HepG2 (cell line): ENCODE measurements around the gene TRIM3. TPM values are rescaled to one million over a fixed set of nuclear protein-coding genes. Genes with fewer than 3 reads are reported as not detected.
A peak's percentile ranks its signal among the peaks of the same experiment; 100 is the strongest.

Source experiments
- E2F5 ChIP-seq: sonication (generic); formaldehyde crosslinking; conservative IDR thresholded peaks from 2 replicates; pipeline ENCODE4 v1.4.0; 2020; ENCODE audit warnings: missing genetic modification reagents
- FLYWCH1 ChIP-seq: sonication (generic); formaldehyde crosslinking; IDR thresholded peaks from 2 replicates; pipeline ENCODE4 v1.8.1; 2023; ENCODE audit warnings: mild to moderate bottlenecking, missing genetic modification reagents
- FUBP1 ChIP-seq: sonication (generic); formaldehyde crosslinking; IDR thresholded peaks from 2 replicates; pipeline ENCODE4 v1.5.1; 2020; ENCODE audit warnings: missing genetic modification reagents, mild to moderate bottlenecking, borderline replicate concordance
- GATAD1 ChIP-seq: IDR thresholded peaks from 2 replicates; pipeline ENCODE4 v1.6.1; 2016; ENCODE audit warnings: missing genetic modification reagents, missing compliant biosample characterization
- KDM4B ChIP-seq: sonication (generic); formaldehyde crosslinking; IDR thresholded peaks from 2 replicates; pipeline ENCODE4 v1.4.0; 2020; ENCODE audit warnings: missing genetic modification reagents
- NCOA2 ChIP-seq: sonication (generic); formaldehyde crosslinking; IDR thresholded peaks from 2 replicates; pipeline ENCODE4 v1.8.0; 2022; ENCODE audit warnings: inconsistent platforms
- POLR2AphosphoS2 ChIP-seq: IDR thresholded peaks from 2 replicates; pipeline ENCODE4 v1.6.1; 2011; ENCODE audit warnings: low read depth, low read length, improper control_type of control experiment
- SP2 ChIP-seq: sonication (generic); formaldehyde crosslinking; IDR thresholded peaks from 2 replicates; pipeline ENCODE4 v1.5.1; 2020; ENCODE audit warnings: mild to moderate bottlenecking, missing genetic modification reagents
- SRSF9 ChIP-seq: fragments of 200-400 bp; formaldehyde crosslinking; IDR thresholded peaks from 2 replicates; pipeline ENCODE4 v1.6.1; 2018; ENCODE audit warnings: borderline replicate concordance, mild to moderate bottlenecking, low read depth, low read length; ENCODE audit not compliant: insufficient read depth, poor library complexity, severe bottlenecking
- STAT5B ChIP-seq: sonication (generic); formaldehyde crosslinking; IDR thresholded peaks from 2 replicates; pipeline ENCODE4 v1.4.0; 2020; ENCODE audit warnings: missing genetic modification reagents
- THYN1 ChIP-seq: sonication (generic); formaldehyde crosslinking; IDR thresholded peaks from 2 replicates; pipeline ENCODE4 v1.8.1; 2023; ENCODE audit warnings: low read depth, mild to moderate bottlenecking, moderate library complexity, missing genetic modification reagents, borderline replicate concordance
- ZNF264 ChIP-seq: sonication (generic); formaldehyde crosslinking; IDR thresholded peaks from 2 replicates; pipeline ENCODE4 v1.4.0; 2020; ENCODE audit warnings: missing genetic modification reagents
- ZNF44 ChIP-seq: sonication (generic); formaldehyde crosslinking; IDR thresholded peaks from 2 replicates; pipeline ENCODE4 v1.5.1; 2020; ENCODE audit warnings: mild to moderate bottlenecking, missing genetic modification reagents
- ZNF569 ChIP-seq: sonication (generic); formaldehyde crosslinking; IDR thresholded peaks from 2 replicates; pipeline ENCODE4 v1.5.0; 2020; ENCODE audit warnings: mild to moderate bottlenecking, missing genetic modification reagents, moderate library complexity, borderline replicate concordance
- polyA plus RNA-seq, 8 experiments: library from polyadenylated mRNA; depleted of rRNA in 3 of 8; stranded (reverse) in 7 of 8; unstranded in 1 of 8; fragments of >200 nt; fragmentation: Illumina TruSeq in 4 of 8; extraction: Trizol in 4 of 8; gene quantifications; 2 replicates each; pipeline versions ENCODE4 v1.2.1 to v1.2.3, GENCODE V29; 2011 to 2016; ENCODE audit warnings: low read depth in 4 of 8, missing spikeins in 1 of 8, mixed read lengths in 1 of 8; ENCODE audit not compliant: insufficient read depth in 1 of 8
- total RNA-seq, 5 experiments: library from RNA; depleted of rRNA; stranded (reverse); fragments of >200 nt; fragmentation: Illumina TruSeq; extraction: Trizol; gene quantifications; 2 replicates each; pipeline ENCODE4 v1.2.3, GENCODE V29; 2016; ENCODE audit warnings: low read depth in 1 of 5
- TF ChIP-seq, protein P1 (sequence below), 2 experiments: fragments of 450-650 bp in 1 of 2; sonication (generic) in 1 of 2; formaldehyde crosslinking; IDR thresholded peaks; 2 replicates each; pipeline versions ENCODE4 v1.5.0 to v1.8.0; 2020 to 2022; ENCODE audit warnings: mild to moderate bottlenecking in 1 of 2, missing genetic modification reagents in 1 of 2
- TF ChIP-seq, protein P2 (sequence below): sonication (generic); formaldehyde crosslinking; IDR thresholded peaks from 2 replicates; pipeline ENCODE4 v1.4.0; 2020; ENCODE audit warnings: missing genetic modification reagents
- TF ChIP-seq, protein P3 (sequence below): sonication (generic); formaldehyde crosslinking; IDR thresholded peaks from 2 replicates; pipeline ENCODE4 v1.4.0; 2020; ENCODE audit warnings: missing genetic modification reagents

Gene TRIM3
- total and polyA plus RNA-seq, 2 of the 13 experiments (the other 11 are each of a cell fraction or from before 2014, with no cell fraction given), result 3.6 to 6.3 TPM

DNA sequence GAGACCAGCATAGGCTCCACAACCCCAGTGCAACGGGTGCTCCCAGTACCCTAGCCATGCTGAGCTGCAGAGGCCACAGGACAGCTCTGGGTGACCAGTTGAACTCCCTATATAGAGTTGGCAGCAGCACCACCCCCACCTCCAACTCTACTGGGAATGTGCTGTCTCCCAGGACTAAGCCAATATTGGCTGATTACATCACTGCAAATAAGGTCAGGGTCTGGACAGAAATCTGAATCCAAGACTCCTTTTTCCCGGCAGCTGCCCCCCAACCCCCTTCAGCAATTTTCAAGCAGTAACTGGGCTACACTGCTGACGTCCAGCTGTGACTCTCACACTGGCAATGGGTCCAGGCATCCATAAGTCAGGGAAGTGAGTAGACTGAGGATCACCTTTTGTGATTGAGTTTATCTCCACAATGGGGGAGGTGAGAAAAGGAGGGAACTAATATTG, 32.8 kb downstream of the TRIM3 start, which contains the start of gene HPX (continued):
- TF ChIP-seq ZNF569 (CRISPR knock-in tag) (no peak), ZNF264 (CRISPR knock-in tag) (no peak), STAT5B (CRISPR knock-in tag) (no peak), E2F5 (CRISPR knock-in tag) (no peak), SP2 (CRISPR knock-in tag) (no peak), KDM4B (CRISPR knock-in tag) (peak; percentile 72; the same call in 1 of the 2 replicates), FUBP1 (CRISPR knock-in tag) (no peak), THYN1 (CRISPR knock-in tag) (no peak), FLYWCH1 (CRISPR knock-in tag) (no peak), GATAD1 (CRISPR knock-in tag) (no peak), POLR2AphosphoS2 (no peak), NCOA2 (peak; percentile 93), SRSF9 (no peak), ZNF44 (CRISPR knock-in tag) (no peak)
- TF ChIP-seq, protein P1, sequence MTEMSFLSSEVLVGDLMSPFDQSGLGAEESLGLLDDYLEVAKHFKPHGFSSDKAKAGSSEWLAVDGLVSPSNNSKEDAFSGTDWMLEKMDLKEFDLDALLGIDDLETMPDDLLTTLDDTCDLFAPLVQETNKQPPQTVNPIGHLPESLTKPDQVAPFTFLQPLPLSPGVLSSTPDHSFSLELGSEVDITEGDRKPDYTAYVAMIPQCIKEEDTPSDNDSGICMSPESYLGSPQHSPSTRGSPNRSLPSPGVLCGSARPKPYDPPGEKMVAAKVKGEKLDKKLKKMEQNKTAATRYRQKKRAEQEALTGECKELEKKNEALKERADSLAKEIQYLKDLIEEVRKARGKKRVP (CRISPR knock-in tag; IDR thresholded peaks at IDR 0.05), result peak in 1 of 2 experiments; percentile 75; a peak in 2 of 4 replicates
- TF ChIP-seq, protein P2, sequence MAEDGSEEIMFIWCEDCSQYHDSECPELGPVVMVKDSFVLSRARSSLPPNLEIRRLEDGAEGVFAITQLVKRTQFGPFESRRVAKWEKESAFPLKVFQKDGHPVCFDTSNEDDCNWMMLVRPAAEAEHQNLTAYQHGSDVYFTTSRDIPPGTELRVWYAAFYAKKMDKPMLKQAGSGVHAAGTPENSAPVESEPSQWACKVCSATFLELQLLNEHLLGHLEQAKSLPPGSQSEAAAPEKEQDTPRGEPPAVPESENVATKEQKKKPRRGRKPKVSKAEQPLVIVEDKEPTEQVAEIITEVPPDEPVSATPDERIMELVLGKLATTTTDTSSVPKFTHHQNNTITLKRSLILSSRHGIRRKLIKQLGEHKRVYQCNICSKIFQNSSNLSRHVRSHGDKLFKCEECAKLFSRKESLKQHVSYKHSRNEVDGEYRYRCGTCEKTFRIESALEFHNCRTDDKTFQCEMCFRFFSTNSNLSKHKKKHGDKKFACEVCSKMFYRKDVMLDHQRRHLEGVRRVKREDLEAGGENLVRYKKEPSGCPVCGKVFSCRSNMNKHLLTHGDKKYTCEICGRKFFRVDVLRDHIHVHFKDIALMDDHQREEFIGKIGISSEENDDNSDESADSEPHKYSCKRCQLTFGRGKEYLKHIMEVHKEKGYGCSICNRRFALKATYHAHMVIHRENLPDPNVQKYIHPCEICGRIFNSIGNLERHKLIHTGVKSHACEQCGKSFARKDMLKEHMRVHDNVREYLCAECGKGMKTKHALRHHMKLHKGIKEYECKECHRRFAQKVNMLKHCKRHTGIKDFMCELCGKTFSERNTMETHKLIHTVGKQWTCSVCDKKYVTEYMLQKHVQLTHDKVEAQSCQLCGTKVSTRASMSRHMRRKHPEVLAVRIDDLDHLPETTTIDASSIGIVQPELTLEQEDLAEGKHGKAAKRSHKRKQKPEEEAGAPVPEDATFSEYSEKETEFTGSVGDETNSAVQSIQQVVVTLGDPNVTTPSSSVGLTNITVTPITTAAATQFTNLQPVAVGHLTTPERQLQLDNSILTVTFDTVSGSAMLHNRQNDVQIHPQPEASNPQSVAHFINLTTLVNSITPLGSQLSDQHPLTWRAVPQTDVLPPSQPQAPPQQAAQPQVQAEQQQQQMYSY (CRISPR knock-in tag), result no peak
- TF ChIP-seq, protein P3, sequence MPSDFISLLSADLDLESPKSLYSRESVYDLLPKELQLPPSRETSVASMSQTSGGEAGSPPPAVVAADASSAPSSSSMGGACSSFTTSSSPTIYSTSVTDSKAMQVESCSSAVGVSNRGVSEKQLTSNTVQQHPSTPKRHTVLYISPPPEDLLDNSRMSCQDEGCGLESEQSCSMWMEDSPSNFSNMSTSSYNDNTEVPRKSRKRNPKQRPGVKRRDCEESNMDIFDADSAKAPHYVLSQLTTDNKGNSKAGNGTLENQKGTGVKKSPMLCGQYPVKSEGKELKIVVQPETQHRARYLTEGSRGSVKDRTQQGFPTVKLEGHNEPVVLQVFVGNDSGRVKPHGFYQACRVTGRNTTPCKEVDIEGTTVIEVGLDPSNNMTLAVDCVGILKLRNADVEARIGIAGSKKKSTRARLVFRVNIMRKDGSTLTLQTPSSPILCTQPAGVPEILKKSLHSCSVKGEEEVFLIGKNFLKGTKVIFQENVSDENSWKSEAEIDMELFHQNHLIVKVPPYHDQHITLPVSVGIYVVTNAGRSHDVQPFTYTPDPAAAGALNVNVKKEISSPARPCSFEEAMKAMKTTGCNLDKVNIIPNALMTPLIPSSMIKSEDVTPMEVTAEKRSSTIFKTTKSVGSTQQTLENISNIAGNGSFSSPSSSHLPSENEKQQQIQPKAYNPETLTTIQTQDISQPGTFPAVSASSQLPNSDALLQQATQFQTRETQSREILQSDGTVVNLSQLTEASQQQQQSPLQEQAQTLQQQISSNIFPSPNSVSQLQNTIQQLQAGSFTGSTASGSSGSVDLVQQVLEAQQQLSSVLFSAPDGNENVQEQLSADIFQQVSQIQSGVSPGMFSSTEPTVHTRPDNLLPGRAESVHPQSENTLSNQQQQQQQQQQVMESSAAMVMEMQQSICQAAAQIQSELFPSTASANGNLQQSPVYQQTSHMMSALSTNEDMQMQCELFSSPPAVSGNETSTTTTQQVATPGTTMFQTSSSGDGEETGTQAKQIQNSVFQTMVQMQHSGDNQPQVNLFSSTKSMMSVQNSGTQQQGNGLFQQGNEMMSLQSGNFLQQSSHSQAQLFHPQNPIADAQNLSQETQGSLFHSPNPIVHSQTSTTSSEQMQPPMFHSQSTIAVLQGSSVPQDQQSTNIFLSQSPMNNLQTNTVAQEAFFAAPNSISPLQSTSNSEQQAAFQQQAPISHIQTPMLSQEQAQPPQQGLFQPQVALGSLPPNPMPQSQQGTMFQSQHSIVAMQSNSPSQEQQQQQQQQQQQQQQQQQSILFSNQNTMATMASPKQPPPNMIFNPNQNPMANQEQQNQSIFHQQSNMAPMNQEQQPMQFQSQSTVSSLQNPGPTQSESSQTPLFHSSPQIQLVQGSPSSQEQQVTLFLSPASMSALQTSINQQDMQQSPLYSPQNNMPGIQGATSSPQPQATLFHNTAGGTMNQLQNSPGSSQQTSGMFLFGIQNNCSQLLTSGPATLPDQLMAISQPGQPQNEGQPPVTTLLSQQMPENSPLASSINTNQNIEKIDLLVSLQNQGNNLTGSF, result no peak
